ENCODE data around the gene MAX.
"Not testable (repeated sequence)": the region's sequence is repeated elsewhere in the genome, so short reads cannot be mapped to it uniquely, and the experiment has no call there.

The MAX gene

GRCh38 chr14:65040666-65041433 is 61.5 kb downstream of the MAX start:
- in situ Hi-C loops (cut with MboI; ENCODE audit: low sequenced_read_pairs) = no loop called here

GRCh38 chr14:65038966-65039365 is 63.4 kb downstream of the MAX start:
- in situ Hi-C loops (cut with MboI; ENCODE audit: low sequenced_read_pairs) = no loop called here

- in situ Hi-C loops (cut with MboI; ENCODE audit: low sequenced_read_pairs) = no loop called here
These were observed 67.3 kb downstream of the MAX start for GRCh38 chr14:65035049-65035448.

GRCh38 chr14:65034021-65034420 is 68.3 kb downstream of the MAX start:
- in situ Hi-C loops (cut with MboI; ENCODE audit: low sequenced_read_pairs) = no loop called here

- in situ Hi-C loops (cut with MboI; ENCODE audit: low sequenced_read_pairs) = no loop called here
These were observed 69.1 kb downstream of the MAX start for GRCh38 chr14:65033181-65033580.

- in situ Hi-C loops (cut with MboI; ENCODE audit: low sequenced_read_pairs) = no loop called here
These were observed 70.0 kb downstream of the MAX start for GRCh38 chr14:65032319-65032718.

GRCh38 chr14:65031321-65031720 is 71.0 kb downstream of the MAX start:
- in situ Hi-C loops (cut with MboI; ENCODE audit: low sequenced_read_pairs) = not testable (repeated sequence)

GRCh38 chr14:65028937-65029336 is 73.4 kb downstream of the MAX start:
- in situ Hi-C loops (cut with MboI; ENCODE audit: low sequenced_read_pairs) = no loop called here

GRCh38 chr14:65027127-65027799 is 75.1 kb downstream of the MAX start:
- in situ Hi-C loops (cut with MboI; ENCODE audit: low sequenced_read_pairs) = no loop called here

GRCh38 chr14:65026526-65026925 is 75.8 kb downstream of the MAX start:
- in situ Hi-C loops (cut with MboI; ENCODE audit: low sequenced_read_pairs) = no loop called here

- in situ Hi-C loops (cut with MboI; ENCODE audit: low sequenced_read_pairs) = no loop called here
These were observed 76.5 kb downstream of the MAX start for GRCh38 chr14:65025818-65026217.
